A673 (cell line): ENCODE data around the gene DPCD.

ENCODE experiments used
- CTCF ChIP-seq: fragments of 300-800, 200-600 bp; sonication (generic); conservative IDR thresholded peaks from 2 replicates; pipeline ENCODE4 v1.5.1; 2017; ENCODE audit warnings: low read depth, mild to moderate bottlenecking, antibody characterized with exemption, low read length, moderate library complexity, mixed read lengths
- EZH2 ChIP-seq: fragments of 200-600 bp; sonication (generic); IDR thresholded peaks from 2 replicates; pipeline ENCODE4 v1.6.1; 2017; ENCODE audit warnings: borderline replicate concordance, low read depth, mild to moderate bottlenecking, mixed read lengths, antibody characterized with exemption, low read length; ENCODE audit not compliant: poor library complexity, severe bottlenecking

GRCh38 chr10:101563497-101564040, 24.6 kb upstream of the DPCD start:
- no peak for TF ChIP-seq CTCF
- TF ChIP-seq EZH2 = no peak
